GM19239 (cell line): ENCODE data around the gene GYS1.
"Not testable (repeated sequence)": the region's sequence is repeated elsewhere in the genome, so short reads cannot be mapped to it uniquely, and the experiment has no call there.

Experiments used
- DNase-seq: peaks from one replicate; pipeline ENCODE4 v3.0.0; 2011; ENCODE audit warnings: low spot score; ENCODE audit not compliant: insufficient read length
- FAIRE-seq: peaks from 2 replicates; lab custom pipeline; 2011; peaks lifted over from hg19 to GRCh38; lab: Jason Lieb, UNC

Gene GYS1

DNA sequence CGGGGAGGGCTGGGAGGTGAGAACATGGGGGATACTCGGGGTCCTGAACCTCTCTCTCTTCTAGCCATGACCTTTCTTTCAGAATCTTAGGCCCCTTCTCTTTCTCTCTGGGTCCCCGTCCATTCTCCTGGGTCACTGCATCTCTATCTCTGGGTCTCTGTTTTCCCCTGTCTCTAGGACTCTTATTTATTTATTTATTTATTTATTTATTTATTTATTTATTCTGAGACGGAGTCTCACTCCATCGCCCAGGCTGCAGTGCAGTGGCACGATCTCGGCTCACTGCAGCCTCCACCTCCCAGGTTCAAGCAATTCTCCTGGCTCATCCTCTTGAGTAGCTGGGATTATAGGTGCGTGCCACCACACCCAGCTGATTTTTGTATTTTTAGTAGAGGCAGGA lies 73.8 kb downstream of the GYS1 start:
- not testable (repeated sequence) for DNase-seq, FAIRE-seq

DNA sequence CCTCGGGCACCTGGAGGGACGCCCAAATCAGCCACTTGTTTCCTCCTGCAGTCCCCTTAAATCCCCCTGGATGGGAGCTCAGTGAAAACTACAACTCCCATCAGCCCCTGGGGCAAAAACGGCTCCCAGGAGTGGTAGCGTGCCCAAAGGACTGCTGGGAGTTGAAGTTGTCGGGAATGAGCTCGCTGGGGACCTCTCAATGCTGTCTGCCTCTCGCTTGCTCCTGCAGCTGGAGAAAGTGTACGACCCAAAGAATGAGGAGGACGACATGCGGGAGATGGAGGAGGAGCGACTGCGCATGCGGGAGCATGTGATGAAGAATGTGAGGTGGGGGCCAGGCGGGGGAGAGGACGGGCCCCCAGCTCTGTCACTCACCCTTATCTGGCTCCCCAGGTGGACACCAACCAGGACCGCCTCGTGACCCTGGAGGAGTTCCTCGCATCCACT lies 74.3 kb downstream of the GYS1 start:
- FAIRE-seq (peak; percentile 45), DNase-seq (no peak)
